A549 (cell line): ENCODE data around the gene ATP6V1A.

Source experiments
- CTCF ChIP-seq: fragments of >200 bp; sonication (Bioruptor Twin); formaldehyde crosslinking; IDR thresholded peaks from 3 replicates; pipeline ENCODE4 v1.5.1; 2016
- REST ChIP-seq: fragments of 200-600 bp; sonication (generic); IDR thresholded peaks from 2 replicates; pipeline ENCODE4 v1.6.1; 2016; ENCODE audit warnings: antibody characterized with exemption, mild to moderate bottlenecking, moderate library complexity

- TF ChIP-seq CTCF (no peak), REST (no peak)
Measured at GRCh38 chr3:113728661-113729060, 18.2 kb upstream of the ATP6V1A start.
